Myocyte (in vitro differentiated cells): Measurements from ENCODE around the gene ACADM. TPM values are rescaled to one million over a fixed set of nuclear protein-coding genes. Genes with fewer than 3 reads are reported as not detected.
"Not testable (repeated sequence)": the region's sequence is repeated elsewhere in the genome, so short reads cannot be mapped to it uniquely, and the experiment has no call there.

Experiments used
- DNase-seq: peaks from one replicate; pipeline ENCODE4 v3.0.0-alpha.2; 2012; ENCODE audit warnings: low read depth
- polyA plus RNA-seq: library from polyadenylated mRNA; unstranded; fragments of >200 nt; gene quantifications from one replicate; pipeline ENCODE4 v1.2.1, GENCODE V29; 2012; ENCODE audit warnings: missing spikeins
- total RNA-seq: library from RNA; depleted of rRNA; stranded (reverse); fragments of >200 nt; gene quantifications from 2 replicates; pipeline ENCODE4 v1.2.3, GENCODE V29; 2014

The ACADM gene
- 53.1 and 65.1 TPM in 2 replicates for total RNA-seq
- polyA plus RNA-seq = 22.9 TPM

DNA sequence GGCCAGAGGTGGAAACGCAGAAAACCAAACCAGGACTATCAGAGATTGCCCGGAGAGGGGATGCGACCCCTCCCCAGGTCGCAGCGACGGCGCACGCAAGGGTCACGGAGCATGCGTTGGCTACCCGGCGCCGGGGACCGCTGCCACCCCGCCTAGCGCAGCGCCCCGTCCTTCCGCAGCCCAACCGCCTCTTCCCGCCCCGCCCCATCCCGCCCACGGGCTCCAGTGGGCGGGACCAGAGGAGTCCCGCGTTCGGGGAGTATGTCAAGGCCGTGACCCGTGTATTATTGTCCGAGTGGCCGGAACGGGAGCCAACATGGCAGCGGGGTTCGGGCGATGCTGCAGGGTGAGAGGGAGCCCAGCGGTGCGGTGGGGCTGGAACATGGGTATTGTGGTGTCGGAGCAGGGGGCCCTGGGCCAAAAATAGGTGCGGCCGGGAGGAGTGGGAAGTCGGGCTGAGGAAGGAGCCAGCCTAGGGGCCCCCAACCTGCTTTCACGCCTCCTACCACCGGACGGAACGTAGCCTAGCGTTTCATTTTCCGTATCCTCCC is at the start of gene ACADM:
TSS of gene ACADM (plus strand) at position 238 of the 551 bp plus-strand sequence. CDS start at position 317, 79 bp downstream.
- DNase-seq = peak; percentile 94

DNA sequence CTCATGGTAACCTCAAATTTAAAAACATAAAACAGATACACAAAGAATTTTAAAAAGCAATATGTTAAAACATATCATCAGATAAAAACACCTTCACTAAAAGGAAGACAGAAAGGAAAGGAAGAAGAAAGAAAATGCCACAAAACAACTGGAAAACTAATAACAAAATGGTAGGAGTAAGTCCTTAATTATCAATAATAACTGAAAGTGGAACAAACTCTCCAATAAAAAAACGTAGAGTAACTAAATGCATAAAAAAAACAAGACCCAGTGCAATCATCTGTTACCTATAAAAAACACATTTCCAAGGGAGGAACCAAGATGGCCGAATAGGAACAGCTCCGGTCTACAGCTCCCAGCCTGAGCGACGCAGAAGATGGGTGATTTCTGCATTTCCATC is 47.1 kb upstream of the ACADM start:
- no peak for DNase-seq

DNA sequence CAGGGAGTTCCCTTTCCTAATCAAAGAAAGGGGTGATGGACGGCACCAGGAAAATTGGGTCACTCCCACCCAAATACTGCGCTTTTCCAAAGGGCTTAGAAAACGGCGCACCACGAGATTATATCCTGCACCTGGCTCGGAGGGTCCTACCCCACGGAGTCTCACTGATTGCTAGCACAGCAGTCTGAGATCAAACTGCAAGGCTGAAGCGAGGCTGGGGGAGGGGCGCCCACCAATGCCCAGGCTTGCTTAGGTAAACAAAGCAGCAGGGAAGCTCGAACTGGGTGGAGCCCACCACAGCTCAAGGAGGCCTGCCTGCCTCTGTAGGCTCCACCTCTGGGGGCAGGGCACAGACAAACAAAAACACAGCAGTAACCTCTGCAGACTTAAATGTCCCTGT is 46.5 kb upstream of the ACADM start:
- not testable (repeated sequence) for DNase-seq

DNA sequence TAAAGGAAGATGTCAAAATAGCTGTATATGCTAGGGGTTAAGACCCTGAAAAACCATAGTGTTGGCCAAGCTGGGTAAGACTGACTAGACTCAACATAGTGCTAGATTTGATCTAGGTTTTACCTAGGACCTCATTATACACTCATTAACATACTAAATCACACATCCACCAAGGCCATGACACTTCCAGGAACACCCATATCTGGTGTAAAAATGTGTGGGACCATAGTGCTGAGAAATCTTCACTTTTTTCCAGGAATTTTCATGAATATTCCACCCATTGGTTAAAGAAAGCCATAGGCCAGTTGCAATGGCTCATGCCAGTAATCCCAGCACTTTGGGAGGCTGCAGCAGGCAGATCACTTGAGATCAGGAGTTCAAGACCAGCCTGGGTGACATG is 34.0 kb upstream of the ACADM start:
- no peak for DNase-seq

DNA sequence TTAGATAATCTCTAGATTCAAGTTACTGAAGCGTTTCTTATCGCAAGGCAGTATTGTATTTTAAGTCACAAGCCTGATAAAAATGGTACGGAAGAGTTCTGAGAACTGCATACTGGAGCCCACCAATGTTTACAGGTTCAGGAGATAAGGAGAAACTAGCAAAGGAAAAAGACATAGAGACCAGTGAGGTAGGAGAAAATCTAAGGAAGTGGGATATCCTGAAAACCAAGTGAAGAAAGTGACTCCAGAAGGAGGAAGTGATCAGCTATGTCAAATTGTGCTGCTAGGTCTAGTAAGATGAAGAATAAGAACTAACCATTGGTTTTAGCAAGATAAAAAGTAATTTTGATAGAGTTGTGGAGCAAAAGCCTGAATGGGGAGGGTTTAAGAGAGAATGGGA is 31.0 kb upstream of the ACADM start:
- no peak for DNase-seq

DNA sequence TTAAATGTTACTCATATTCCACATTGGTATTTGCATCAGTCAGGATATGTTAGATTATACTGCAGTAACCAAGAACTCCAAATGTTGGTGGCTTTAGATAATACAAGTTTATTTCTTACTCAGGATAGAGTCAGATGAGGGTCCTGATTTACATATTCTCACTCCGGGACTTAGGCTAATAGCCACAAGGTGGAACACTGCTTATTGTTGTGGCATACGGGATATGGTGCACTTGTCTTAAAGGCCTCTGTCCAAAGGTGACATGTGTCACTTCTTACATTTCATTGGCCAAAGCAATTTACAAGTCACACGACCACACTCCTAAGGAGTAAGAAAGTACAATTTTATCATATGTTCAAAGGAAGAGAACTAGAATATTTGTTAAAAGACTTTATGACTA is 28.5 kb upstream of the ACADM start:
- no peak for DNase-seq

DNA sequence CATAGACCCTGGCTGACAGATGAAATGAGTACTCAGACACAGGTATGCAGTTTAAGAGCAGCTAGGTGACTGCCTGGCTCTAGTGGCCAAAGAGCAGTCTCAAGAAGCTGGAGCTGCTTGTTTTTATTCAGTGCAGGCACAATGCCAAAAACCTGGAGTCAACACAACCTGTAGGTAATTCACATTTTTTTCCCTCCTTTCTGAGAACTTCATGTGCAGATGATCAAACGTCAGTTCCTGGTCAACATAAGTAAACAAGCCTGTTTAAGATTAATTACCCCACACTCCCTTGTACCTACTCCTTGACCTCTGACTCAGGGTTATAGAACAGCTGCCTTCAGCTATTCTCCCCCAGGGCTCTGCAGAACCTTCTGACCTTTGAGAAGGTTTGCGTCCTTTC is 17.3 kb upstream of the ACADM start:
- no peak for DNase-seq

DNA sequence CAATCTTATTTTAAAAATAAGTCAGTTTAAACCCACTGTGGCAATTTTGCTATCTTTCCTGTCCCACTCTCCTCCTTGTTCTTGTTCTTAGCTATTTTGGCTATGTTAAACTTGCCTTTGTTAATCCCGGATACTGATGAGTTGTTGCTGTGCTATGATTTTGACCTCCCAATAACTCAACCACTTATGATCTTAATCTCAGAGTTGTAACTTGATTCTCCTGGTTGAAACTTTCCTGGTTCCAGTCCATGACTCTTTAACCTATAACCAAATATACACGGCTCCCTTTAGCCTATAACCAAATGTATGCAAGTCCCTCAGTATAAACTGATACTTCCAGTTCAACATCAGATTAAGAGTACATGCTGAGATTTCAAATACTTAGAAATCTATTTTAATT is 15.6 kb upstream of the ACADM start:
- no peak for DNase-seq

DNA sequence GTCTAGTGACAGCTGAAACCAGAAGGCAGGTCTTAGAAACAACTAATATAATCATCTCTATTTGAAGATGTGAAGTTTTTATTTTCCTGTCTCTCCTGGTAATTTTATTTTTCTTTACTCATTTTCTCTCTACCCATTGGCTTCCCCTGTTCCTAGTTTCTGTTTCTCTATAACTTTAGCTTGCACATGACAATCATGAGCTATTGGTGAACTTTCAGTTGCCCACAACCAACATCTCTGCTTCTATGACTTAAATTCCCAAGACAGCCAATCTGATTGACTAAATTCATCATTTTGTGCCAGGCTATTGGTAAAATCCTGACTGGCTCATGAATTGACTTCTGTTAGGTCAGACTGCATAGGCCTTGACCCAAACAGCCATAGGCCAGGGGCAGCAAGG is 13.7 kb upstream of the ACADM start:
- DNase-seq = no peak

DNA sequence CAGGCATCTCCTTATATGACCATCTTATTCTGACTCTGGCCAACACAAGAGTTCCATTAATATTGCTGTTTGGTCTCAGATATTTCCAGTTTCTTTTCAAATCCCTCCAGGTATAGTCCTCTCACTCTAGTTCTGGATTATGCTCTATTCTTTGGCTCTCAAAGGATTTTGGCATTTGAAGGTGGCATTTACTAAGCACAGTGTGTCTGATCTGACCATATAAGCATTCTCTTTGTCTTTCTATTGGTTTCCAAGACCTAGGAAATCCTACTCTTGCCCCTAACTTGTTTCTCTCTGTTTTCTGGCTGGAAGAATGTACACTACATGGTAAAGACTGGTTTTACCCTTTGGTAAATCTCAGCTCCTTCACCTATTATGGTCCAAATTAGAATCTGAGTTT is 12.7 kb upstream of the ACADM start:
- DNase-seq = no peak

DNA sequence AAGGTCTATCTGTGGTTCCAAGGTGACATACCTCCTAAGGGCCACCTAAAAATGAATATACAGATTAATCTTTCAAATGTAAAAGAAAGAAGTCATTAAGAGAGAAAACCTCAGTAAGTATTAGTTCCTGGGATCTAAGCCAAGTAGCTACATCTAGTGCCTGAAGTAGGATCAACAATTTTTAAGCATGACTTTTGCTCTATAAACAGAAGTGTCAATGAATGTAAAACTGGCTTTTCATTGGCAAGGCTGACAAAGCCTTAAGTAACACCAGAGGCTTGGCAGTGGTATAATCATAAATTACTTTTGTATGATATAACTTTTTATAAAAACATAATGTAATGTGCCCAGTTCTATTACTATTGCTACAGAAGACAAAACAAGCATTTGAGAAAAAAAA is 12.2 kb upstream of the ACADM start:
- no peak for DNase-seq

DNA sequence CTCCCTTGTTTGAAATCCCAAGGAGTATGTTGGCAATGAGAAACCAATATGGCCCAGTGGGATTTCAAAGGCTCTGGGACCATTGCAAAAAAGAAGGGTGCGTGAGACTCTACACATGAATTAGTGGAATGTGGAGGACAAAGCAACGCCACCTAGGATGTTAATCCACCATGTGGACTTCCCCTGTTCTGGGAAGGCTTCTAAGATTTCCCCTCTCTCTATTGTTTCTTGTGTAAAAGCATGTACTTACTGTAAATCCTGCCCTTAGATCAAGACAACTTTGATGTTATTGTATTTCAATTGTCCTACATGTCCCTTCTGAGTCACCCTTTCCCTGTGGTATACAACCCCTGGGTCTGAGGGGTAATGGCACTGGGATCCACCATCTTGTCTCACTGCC is 4.7 kb upstream of the ACADM start:
- DNase-seq = no peak

DNA sequence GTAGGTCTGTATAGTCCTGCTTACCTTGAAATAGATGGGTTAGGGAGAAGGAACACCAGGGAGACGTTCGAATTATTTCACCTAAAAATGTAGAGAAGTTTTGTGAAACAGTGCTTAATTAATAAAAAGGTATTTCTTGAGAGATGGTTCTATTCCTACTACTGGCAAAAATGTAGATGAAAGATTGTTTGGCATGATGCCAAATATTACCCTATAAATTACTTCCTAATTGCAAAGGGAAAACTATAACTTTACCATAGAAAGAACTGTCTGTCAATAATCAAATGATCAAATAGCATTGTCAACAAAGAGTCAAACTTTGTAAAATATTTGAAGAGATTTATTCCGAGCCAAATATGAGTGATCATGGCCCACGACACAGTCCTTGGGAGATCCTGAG is 4.2 kb upstream of the ACADM start:
- DNase-seq = no peak

DNA sequence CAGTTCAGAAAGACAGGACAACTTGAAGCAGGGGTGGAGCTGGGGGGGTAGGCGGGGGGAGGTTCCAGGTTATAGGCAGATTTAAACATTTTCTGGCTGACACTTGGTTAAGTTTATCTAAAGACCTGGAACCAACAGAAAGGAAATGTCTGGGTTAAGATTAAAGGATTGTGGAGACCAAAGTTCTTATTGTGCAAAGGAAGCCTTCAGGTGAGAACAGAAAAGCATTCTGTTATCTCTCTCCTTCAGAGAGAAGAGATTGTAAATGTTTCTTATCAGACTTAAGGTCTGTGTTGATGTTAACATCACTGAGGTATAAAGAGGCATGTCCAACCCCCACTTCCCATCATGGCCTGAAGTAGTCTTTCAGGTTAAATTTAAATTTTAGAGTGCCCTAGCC is 3.7 kb upstream of the ACADM start:
- DNase-seq = no peak

DNA sequence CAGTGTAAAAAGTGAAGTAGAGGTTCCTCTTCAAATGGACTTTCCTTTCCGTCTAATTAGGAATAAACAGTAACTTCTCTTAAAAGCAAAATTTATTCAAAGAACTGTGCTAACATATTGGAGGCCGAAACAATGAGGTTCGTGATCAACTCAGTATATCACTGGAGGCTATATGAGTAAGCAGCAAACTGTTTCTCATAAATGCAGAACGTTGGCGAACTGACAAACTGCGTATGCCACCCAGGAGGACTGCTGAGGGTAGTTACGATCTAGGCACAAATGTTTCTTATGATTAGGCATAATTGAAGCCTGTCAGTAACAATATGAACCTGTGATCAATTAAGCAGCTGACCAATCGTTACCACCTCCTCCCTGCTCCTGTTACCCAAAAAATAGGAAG is 2.3 kb upstream of the ACADM start:
- not testable (repeated sequence) for DNase-seq

DNA sequence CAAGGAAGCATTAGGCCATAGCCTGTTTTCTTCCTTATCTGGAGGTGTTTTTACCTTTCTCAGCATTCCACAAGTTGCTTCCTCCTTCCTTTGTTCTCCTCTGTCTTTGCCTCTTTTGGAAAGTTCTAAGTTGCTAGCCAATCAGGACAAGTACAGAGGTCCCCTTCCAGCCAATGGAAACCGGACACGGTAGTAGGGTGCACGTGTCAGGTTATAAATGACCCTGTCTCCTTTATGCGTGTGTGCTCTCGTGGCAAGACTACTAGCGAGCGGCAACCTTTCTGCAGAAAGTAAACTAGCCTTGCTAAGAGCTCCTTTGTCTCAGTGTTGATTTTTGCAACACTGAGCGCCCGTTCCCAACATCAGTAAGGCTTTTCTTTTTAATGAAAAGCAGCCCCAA is 1.5 kb upstream of the ACADM start:
- no peak for DNase-seq

DNA sequence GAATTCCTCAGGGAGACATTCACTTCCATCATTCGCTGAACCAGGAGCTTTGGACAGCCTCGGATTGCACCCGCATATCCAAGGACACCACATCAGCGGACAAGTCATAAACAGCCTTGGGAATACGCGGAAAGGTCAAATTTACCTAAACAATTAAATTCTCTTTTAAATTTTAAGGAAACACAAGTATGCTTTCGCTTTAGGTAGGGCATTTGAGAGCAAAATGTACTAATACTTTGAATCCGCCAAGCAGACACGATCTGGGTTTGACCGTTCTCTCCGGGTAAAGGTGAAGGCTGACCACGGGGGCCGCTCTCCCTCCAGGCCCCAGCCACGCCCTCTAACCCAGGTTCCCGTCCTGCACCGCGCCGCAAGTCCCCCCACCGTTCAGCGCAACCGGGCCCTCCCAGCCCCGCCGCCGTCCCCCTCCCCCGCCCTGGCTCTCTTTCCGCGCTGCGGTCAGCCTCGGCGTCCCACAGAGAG is 479 bp upstream of the ACADM start:
- peak; percentile 83 for DNase-seq

DNA sequence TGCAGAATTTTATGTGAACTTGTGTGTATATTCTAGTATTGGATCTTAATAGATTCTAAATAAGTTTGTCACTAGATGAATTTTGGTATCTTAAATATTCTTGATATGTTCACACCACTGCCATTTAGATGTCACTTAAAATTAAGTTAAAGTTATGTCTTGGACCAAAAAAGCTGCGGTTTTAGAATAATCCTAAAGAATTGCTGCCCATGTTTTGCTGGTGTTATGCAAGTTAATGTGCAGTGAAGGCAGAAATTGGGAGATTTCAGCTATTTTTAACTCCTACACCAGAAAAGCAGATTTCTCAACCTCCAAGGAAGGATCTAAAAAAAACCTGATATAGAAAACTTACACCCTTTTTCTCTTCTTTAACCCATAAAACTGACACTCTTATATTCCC is 757 bp downstream of the ACADM start:
- no peak for DNase-seq

DNA sequence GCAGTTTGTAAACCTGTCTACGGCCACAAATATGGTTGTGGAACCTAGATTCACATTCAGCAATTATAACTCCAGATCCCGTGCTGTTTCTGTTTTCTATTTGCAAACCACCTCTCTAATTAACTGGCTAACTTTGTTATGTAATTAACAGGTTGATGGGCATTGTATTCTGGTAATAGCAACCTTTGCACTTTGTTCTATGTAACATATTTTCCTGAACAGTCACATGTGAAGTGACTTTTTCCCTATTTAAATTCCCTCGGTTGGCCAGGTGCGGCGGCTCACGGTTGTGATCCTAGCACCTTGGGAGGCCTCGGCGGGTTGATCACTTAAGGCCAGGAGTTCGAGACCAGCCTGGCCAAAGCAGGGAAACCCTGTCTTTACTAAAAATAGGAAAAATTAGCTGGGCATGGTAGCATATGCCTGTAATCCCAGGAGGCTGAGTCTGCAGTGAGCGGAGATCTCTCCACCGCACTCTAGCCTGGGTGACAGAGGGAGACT is 1.4 kb downstream of the ACADM start:
- no peak for DNase-seq

DNA sequence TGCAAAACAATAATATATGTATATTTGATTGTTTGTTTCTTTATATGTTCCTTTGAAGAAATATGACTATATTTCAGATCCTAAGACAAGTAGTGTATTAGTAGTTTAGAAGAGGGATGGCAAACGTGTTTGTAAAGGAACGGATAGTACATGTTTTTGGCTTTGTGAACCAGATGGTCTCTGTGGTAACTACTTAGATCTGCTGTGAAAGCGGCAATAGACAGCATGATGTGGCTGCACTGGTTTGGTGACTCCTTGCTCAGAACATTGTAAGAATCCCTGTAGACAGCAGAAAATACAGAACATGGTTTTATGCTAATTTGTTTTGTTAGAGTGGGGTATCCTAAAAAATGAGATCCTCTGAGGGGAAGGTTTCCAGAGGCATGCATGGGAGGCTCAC is 3.1 kb downstream of the ACADM start:
- no peak for DNase-seq

DNA sequence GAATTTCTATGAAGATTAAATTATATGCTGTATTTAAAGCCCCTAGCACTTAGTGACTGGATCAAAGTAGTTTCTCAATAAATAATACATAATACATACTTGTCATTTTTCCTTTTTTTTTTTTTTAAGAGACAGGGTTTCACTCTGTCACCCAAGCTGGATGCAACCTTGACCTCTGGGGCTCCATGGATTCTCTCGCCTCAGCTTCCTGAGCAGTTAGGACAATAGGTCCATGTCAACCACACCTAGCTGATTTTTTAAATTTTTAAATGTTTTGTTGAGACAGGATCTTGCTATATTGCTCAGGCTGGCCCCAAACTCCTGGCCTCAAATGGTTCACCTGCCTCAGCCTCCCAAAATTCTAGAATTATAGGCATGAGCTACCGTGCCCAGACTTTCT is 5.9 kb downstream of the ACADM start:
- no peak for DNase-seq

DNA sequence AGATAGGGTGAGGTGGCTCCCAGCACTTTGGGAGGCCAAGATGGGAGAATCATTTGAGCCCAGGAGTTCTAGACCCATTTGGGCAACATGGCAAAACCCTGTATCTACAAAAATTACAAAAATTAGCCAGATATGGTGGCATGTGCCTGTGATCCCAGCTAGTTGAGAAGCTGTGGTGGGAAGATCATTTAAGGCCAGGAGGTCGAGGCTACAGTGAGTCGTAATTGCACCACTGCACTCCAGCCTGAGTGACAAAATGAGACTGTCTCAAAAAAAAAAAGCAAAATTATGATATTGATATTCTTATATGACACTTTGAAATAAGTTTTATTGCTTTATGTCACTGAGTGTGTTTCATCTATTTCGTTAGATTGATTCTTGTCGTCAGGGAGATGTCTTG is 7.4 kb downstream of the ACADM start:
- DNase-seq = no peak

DNA sequence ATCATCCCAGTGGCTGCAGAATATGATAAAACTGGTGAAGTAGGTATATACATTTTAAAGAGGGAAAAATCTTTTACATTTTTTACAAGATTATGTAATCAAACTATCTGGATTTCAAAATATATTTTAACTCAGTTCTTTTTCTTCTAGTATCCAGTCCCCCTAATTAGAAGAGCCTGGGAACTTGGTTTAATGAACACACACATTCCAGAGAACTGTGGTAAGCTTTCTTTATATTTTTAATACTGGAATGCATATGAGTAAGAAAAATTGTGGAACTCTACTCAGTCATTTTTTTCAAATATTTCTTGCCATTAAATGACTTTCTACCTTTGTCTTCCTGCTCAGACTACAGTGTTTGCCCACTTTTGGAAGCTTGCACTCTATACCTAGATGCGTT is 8.2 kb downstream of the ACADM start:
- no peak for DNase-seq

DNA sequence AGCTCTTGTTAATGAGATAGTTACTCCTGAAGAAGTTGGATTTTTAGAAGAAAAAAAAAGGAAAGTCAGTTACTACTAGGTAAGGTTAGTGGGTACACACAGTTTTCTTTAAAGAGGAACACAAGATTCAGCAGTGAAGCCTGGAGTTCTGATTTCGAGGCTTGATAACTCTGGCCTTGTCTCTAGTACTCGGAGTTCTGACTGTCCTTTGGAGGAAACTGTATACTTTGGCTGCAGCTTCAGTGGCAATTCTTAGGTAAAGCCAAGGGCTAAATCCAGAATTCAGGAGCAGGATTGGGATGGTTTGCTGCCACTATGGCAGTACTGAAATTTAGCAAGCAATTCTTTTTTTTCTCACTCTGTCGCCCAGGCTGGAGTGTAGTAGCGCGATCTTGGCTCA is 9.2 kb downstream of the ACADM start:
- no peak for DNase-seq
